ENCODE results near the gene LRBA.

DNA sequence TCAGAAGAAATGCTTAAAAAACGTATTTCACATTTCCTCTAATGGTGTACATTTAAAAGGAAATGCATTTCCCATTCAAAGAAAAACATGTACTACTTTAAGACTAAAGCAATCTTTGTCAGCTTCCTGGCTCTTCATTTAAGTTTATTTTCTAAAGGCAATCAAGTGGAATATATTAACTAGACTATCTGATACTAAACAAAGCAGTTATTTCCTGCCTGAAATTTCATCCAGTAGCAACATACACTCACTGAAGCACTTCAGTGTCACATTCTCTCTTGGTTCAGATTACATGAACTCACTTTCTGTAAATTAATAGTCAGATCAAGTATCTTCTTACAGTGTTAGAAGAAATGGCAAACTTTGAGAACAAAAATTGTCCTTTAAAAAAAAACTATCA lies 42.5 kb downstream of the LRBA start:
- no peak for TF ChIP-seq POLR2AphosphoS5 (IDR thresholded peaks at IDR 0.05; ENCODE audit: low read depth, low read length)
- no peak for TF ChIP-seq RXRA (IDR thresholded peaks at IDR 0.05; ENCODE audit: borderline replicate concordance, low read depth)
- no peak for TF ChIP-seq CTCF (IDR thresholded peaks at IDR 0.05)
- TF ChIP-seq EP300 (IDR thresholded peaks at IDR 0.05; ENCODE audit: borderline replicate concordance in 1 of 2, low read depth in 1 of 2, low read length in 1 of 2), result no peak
- no peak for TF ChIP-seq RFX5 (IDR thresholded peaks at IDR 0.05; ENCODE audit: low read length)
- no peak for TF ChIP-seq MXI1 (IDR thresholded peaks at IDR 0.05; ENCODE audit: low read depth, low read length)
- no peak for TF ChIP-seq PBX3 (IDR thresholded peaks at IDR 0.05)
- no peak for TF ChIP-seq REST (IDR thresholded peaks at IDR 0.05; ENCODE audit: low read depth, low read length)
- no peak for TF ChIP-seq TAF1 (IDR thresholded peaks at IDR 0.05; ENCODE audit: borderline replicate concordance, low read depth, low read length)
- no peak for TF ChIP-seq NRF1 (IDR thresholded peaks at IDR 0.05; ENCODE audit: low read depth, low read length)
- TF ChIP-seq MAX (IDR thresholded peaks at IDR 0.05; ENCODE audit: low read depth), result no peak

Measured in SK-N-SH (cell line).